Measurements from ENCODE around the gene DNAJC13. TPM values are rescaled to one million over a fixed set of nuclear protein-coding genes. Genes with fewer than 3 reads are reported as not detected.

DNAJC13 gene
- total and polyA plus RNA-seq, 8 donors: 3.8 to 23.2 (median 11.6) TPM

- no peaks in the 10 kb centered on the region for H3K27me3 ChIP-seq
- DNase-seq: no peak
- no peak for FAIRE-seq
- no peak for ATAC-seq
- intact Hi-C loops (cut with DNase I): no loop called here
- H3K9me3 ChIP-seq: no peaks in the 10 kb centered on the region
- H3K27ac ChIP-seq: no peak overlapping the region
- TF ChIP-seq CTCF (IDR thresholded peaks at IDR 0.05): no peak
- H3K36me3 ChIP-seq: no peaks in the 10 kb centered on the region
- H3K4me3 ChIP-seq: no peak overlapping the region
- H3K4me1 ChIP-seq: peaks cover 0 to 12% (median 0%) of the 10 kb centered on the region in 3 donors
Measured at GRCh38 chr3:132444383-132444782, 27.1 kb downstream of the DNAJC13 start.

- FAIRE-seq (no peak), ATAC-seq (peak in 2 of 4 donors; percentile 36 to 38), DNase-seq (no peak)
- intact Hi-C loops (cut with DNase I): no loop called here
- Histone ChIP-seq H3K9me3 (no peaks in the 10 kb centered on the region), H3K4me3 (no peak overlapping the region), H3K27me3 (no peaks in the 10 kb centered on the region), H3K36me3 (no peaks in the 10 kb centered on the region), H3K27ac (no peak overlapping the region), H3K4me1 (peaks cover 0 to 12% (median 0%) of the 10 kb centered on the region in 3 donors)
- no peak for TF ChIP-seq CTCF (IDR thresholded peaks at IDR 0.05)
Measured at GRCh38 chr3:132445817-132446216, 28.5 kb downstream of the DNAJC13 start.

- FAIRE-seq: no peak
- intact Hi-C loops (cut with DNase I): no loop called here
- Histone ChIP-seq H3K4me1 (peaks cover 0 to 12% (median 0%) of the 10 kb centered on the region in 3 donors), H3K27me3 (no peaks in the 10 kb centered on the region), H3K27ac (no peak overlapping the region), H3K9me3 (no peaks in the 10 kb centered on the region), H3K4me3 (no peak overlapping the region), H3K36me3 (no peaks in the 10 kb centered on the region)
- peak in 1 of 6 donors; percentile 17 for DNase-seq
- TF ChIP-seq CTCF (IDR thresholded peaks at IDR 0.05): no peak
- 58% methylated on average over 6 of the region's 6 CpGs for WGBS, 2 donors
- peak in 3 of 4 donors; percentile 24 to 66 (median 51) for ATAC-seq
Measured at GRCh38 chr3:132448216-132448961, 31.1 kb downstream of the DNAJC13 start.

GRCh38 chr3:132456136-132456535 is 38.8 kb downstream of the DNAJC13 start:
- WGBS, 2 donors: 94 to 99% methylated on average over 3 of the region's 3 CpGs
- no peaks in the 10 kb centered on the region for H3K27me3 ChIP-seq
- H3K36me3 ChIP-seq: peaks cover 0 to 23% (median 4%) of the 10 kb centered on the region in 3 donors
- FAIRE-seq (no peak), DNase-seq (no peak), ATAC-seq (no peak)
- no peak for TF ChIP-seq CTCF (IDR thresholded peaks at IDR 0.05)
- H3K27ac ChIP-seq: no peak overlapping the region
- no peaks in the 10 kb centered on the region for H3K4me1 ChIP-seq
- no peaks in the 10 kb centered on the region for H3K9me3 ChIP-seq
- H3K4me3 ChIP-seq: no peak overlapping the region
- intact Hi-C loops (cut with DNase I): no loop called here

GRCh38 chr3:132456571-132456970 is 39.3 kb downstream of the DNAJC13 start:
- no peak overlapping the region for H3K27ac ChIP-seq
- TF ChIP-seq CTCF (IDR thresholded peaks at IDR 0.05): no peak
- no peak for ATAC-seq
- H3K4me3 ChIP-seq: no peak overlapping the region
- no peak for FAIRE-seq
- H3K27me3 ChIP-seq: no peaks in the 10 kb centered on the region
- WGBS, 2 donors: 81 to 91% methylated on average over 3 of the region's 3 CpGs
- DNase-seq: no peak
- intact Hi-C loops (cut with DNase I): no loop called here
- H3K36me3 ChIP-seq: peaks cover 0 to 27% (median 4%) of the 10 kb centered on the region in 3 donors
- H3K9me3 ChIP-seq: no peaks in the 10 kb centered on the region
- H3K4me1 ChIP-seq: no peaks in the 10 kb centered on the region

Measured in pancreas (tissue), 10 donors.